SK-N-SH treated with all-trans-retinoic acid at 6 μM for 48 hours (cell line): ENCODE measurements around the gene TKT.

Experiments used
- BACH2 ChIP-seq: fragments of 250-450 bp; sonication (Bioruptor Pico); IDR thresholded peaks from 2 replicates; pipeline ENCODE4 v1.9.0; 2021; ENCODE audit warnings: mild to moderate bottlenecking, borderline replicate concordance
- ESRRG ChIP-seq: fragments of 250-450 bp; sonication (Bioruptor Pico); IDR thresholded peaks from 2 replicates; pipeline ENCODE4 v1.6.1; 2021; ENCODE audit warnings: mild to moderate bottlenecking
- PPARA ChIP-seq: fragments of 250-450 bp; sonication (Bioruptor Pico); IDR thresholded peaks from 2 replicates; pipeline ENCODE4 v1.5.0; 2020; ENCODE audit warnings: mild to moderate bottlenecking, borderline replicate concordance
- ZFP30 ChIP-seq: fragments of 450-650 bp; formaldehyde crosslinking; IDR thresholded peaks from 2 replicates; pipeline ENCODE4 v1.5.0; 2022; ENCODE audit warnings: mild to moderate bottlenecking, moderate library complexity

- TF ChIP-seq ESRRG (no peak), PPARA (CRISPR knock-in tag) (no peak), ZFP30 (CRISPR knock-in tag) (no peak), BACH2 (no peak)
Observed at GRCh38 chr3:53198996-53199395, 56.8 kb downstream of the TKT start.
